ENCODE data around the gene RNF34.

RNF34 gene

DNA sequence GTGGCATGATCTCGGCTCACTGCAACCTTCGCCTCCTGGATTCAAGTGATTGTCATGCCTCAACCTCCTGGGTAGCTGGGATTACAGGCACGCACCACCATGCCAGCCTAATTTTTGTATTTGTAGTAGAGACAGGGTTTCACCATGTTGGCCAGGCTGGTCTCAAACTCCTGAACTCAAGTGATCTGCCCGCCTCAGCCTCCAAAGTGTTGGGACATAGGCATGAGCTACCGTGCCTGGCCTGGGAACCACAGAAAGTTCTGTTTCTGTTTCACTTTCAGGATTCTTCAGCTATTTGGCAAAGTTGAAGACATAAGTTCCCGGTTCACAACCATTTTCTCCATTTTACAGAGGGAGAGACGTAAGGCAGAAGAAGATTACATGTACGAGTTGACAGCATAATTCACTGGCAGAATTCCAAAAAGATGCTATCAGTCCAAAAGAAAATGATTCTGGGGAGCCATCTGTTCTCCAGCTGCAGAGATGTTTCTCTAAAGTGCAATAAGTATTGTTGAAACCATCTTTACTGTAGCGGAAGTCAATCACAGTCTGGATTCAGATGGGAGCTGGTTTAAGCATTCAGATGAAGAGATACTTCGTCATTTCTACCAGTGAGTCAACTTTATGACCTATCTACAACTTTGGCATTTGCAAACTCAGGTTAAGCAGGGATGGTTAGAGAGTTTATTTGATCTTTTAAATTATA lies 8.1 kb upstream of the RNF34 start:
- peak; percentile 4 for DNase-seq

DNA sequence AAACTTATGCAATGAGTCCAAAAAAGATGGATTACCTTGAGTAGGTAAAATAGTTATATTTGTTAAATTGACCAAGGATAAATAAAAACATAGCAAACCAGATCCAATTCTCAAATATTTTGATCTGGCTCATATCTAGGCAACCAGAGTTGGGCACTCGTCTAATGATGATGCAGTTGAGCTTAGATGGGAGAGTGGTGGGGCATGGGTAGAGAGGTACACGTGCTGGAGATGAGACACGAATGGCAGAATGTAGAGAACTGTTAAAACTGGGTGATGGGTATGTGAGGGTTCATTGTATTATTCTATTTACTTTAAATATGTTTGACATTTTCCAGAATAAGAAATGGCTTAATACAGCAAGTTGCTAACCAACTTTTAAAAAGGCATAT lies 7.6 kb upstream of the RNF34 start:
- DNase-seq: no peak

DNA sequence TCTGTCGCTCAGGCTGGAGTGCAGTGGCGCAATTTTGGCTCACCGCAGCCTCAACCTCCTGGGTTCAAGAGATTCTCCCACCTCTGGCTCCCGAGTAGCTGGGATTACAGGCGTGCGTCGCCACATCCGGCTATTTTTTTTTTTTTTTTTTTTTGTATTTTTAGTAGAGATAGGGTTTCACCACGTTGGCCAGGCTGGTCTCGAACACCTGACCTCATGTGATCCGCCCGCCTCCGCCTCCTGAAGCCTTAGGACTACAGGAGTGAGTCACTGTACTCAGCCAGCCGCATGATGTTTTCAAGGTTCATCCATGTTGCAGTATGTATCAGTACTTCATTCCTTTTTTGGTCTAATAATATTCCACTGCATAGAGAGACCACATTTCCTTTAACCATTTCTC lies 2.4 kb upstream of the RNF34 start:
- no peak for DNase-seq

DNA sequence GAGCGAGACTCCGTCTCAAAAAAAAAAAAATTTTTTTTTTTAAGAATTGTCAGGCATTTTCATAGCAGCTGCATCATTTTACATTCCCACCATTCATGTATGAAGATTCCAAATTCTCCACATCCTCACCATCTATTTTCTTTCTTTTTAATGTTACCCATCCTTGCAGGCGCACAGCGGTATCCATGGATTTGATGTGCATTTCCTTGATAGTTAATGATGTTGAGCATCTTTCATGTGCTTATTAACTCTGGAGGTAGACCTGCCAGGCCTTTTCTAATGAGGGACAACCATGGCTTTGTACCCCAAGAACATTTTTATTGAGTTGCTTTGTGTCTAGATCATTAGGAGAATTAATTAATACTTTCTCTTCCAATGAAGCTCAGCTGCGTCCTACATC lies 1.6 kb upstream of the RNF34 start:
- DNase-seq: no peak

DNA sequence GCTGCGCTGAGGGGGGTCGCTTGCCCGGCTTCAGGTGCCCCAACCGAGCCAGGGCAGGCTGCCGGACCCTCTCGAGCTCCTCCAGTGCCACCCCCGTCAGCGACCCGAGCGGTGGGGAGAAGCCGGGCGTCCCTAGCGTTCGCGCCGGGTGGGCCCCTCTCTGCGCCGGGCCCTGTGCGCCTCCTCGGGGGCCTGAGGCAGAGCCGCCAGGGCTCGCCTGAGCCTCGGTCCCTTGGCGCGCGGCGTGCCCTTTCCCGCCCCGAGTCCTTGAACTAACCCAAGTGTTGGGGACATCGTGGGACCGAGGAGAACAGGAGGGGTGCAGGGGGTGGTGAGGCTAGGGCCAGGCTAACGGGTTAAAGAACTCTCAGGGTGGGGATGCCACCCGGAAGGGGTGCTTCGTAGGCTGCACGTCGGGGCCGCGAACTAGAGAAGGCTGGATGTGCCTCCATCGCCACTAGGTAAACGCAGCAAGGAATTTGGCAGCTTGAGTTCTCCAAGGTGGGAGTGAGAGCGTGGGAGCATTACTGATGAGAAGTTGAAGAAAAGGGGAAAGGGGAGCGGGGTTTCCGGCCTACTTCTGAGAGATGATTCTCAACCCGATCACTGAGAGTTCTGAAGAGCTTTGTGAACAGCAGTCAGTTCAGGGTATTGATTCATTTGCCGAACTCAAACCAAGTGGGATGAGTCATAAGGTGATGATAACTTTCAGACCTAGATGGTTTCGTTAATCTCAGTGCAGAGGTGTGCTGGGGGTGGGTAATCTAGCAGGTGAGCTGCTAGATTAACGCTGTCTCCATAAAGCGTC lies 618 bp downstream of the RNF34 start:
- DNase-seq: peak; percentile 6

DNA sequence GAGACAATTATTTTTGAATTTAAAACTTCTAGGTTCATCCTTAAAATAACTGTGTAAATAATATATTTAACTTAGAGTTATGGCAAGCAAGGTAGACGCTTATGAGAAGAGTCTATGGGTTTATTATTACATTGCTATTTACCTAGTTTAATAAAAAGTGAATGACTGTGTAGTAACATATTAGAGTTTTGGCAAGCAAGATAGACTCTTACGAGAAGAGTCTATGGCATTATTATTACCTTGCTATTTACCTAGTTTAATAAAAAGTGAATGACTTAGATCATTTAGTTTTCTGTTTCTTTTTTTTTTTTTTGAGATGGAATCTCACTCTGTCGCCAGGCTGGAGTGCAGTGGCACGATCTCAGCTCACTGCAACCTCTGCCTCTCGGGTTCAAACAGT lies 3.8 kb downstream of the RNF34 start:
- DNase-seq: no peak

DNA sequence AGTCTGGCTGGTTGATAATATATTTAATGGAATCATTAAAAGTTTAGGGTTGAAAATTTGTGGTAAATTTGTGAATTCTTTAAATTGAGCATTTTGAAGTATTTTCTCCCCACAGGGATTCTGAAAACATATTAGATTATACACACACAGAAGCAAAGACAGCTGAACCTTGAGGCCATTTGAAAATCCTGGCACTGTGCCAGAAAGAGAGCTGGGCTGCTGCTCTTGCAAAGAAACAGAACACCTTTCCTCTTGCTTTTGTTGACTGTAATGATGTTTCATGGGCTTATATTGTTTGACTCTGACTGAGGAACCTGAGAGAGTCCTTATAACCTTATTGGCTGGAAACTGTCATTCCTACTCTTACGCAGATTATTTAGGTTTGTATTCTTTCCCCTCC lies 4.8 kb downstream of the RNF34 start:
- no peak for DNase-seq

DNA sequence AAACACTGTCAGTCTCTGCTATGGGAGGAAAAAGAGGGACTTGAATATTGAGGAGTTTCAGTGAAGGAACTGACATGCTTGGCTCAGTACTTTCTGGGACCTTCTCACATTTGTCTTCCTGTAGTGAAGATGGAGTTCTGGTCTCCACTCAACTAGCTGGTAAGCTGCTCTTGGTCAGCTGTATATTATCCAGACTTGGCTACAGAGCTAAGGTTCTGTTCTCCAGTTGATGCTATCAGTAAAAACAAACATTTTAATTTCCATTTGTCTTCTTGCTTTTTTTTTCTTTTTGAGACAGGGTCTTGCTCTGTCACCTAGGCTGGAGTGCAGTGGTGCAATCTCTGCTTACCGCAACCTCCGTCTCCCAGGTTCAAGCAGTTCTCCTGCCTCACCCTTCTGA lies 5.3 kb downstream of the RNF34 start:
- DNase-seq: no peak

DNA sequence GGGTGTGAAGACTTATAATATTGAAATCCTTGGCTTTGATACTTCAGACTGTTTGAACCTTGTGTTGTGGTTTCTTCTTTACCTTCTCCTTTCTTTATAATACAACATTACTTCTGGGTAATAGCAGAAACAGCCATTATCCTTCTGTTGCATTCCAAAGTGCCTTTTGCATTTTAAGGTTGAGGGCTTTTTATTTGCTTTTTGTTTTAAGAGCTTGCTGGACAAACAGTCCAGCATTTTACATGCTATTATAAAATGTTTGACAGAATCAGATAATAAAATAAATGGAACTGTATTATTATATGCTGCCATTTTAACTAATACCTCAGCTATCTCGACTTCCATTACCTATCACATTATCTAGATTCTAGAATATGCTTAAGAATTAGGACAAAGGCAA lies 14.0 kb downstream of the RNF34 start:
- no peak for DNase-seq

DNA sequence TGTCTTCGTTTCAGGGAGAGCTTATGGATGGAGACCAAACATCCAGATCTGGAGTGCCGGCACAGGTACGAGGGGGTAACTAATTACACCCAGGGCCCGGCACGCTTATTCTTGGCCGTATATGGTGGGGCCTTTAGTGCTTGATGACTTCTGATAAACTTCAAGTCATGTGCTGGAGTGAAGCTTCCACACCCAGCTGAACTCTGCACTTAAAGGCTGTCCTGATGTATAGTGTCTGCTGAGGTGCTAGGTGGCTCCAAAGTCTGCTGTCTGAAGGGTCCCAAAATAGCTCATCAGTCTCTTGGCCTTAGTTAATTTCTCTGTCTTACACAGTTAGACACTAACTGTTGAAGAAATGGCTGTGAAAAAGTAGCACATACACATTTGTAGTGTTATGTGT lies 17.9 kb downstream of the RNF34 start:
- DNase-seq: no peak

DNA sequence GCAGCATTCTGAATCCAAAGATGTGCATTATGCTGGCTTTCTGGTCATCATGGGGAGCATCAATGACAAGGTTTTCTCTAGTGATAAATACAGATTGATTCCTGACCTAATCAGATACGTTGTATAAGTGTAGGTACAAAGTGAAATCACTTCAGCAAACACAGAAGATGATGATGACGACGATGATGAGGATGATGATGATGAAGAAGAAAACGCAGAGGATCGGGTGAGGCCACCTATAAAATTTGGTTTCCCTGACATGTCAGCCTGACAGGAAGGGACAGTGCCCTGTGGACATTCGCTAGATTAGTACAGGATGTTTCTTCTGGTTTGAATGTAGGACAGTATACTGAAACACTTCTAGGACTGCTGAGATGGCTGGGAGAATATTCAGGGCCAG lies 20.2 kb downstream of the RNF34 start:
- DNase-seq: no peak

DNA sequence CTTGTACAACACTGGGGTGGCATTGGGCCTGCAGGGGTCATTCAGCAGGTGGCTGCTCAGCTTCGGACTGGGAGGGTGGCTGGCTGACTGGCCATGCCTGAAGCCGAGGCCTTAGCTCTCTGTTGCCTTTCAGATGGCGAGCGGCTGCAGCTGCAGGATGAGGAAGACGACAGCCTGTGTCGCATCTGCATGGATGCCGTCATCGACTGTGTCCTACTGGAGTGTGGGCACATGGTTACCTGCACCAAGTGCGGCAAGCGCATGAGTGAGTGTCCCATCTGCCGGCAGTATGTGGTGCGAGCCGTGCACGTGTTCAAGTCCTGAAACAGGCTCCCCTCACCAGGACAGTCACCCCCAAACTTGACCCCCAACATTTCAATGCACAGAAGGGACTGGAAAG lies 23.3 kb downstream of the RNF34 start:
- no peak for DNase-seq

DNA sequence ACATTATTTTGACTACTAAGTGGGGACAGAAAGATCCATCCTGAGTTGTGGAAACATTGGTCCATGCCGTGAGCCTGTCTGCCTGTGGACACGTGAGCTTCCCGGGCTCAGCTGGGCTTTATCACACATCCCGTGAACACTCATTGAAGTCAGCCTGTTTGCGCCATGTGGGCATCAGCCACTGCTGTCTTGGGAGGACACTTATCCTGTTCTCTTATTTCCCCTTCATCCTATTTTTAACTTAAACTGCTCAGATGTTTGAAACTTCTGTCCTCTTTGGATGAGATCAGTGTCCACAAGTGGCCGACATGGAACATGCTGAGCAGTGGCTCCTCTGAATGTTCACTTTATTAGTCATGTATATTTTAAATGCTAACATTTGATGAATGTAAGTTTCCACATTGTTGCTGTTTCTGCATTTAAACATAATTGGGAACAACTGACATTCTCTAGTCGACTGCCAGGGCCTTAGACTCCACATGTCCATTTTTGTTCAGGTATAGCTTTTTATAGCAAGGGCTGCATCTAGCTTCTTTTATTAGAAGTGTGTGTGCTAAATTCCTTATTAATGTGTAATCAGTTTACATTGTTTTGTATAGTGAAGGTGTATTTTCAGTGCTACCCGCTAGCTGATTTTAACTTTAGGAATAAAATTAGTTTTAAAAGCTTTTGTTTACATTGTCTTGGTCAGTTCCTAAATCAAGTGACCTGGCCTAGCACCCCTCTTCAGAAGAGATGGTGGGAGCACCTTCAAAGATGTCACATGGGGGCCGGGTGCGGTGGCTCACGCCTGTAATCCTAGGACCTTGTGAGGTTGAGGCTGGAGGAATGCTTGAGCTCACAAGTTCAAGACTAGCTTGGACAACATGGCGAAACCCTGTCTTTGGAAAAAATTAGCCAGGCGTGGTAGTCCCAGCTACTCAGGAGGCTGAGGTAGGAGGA lies 24.0 kb downstream of the RNF34 start:
- no peak for DNase-seq

DNA sequence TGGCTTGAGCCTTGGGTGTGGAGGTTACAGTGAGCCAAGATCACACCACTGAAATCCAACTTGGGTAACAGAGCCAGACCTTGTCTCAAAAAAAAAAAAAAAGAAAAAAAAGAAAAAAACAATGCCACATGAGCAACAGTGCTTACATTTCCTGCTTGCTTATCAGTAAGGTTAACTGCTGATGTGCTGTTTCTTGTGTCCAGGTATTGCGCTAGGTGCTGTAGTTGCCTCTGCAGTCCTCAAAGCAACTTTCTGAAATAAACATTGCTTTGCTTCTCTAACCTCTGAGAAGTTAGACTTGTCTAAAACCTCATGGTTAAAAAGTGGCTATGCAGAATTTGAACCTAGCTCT lies 24.7 kb downstream of the RNF34 start:
- DNase-seq: no peak

DNA sequence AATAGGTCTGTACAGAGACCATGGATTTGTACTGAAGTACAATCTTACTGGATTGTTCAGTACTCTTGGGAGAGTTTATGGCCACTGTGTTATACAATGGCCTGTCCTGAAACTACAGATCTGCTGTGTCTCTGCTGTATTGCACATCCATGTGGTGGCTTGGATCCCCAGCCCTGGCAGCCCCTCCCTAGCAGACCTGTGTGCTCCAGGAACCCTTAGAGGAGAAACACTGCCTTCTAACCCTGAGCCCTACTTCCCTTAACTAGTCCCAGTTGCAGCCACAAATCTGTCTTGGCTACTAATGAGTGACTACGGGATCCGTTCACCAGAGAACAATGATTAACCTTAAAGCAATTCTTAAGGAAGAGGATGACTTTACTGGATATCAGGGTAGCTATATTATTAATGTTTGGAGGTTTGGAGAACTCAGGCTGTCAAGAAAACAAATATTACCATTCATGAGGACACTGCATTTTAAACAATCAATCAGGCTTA lies 27.7 kb downstream of the RNF34 start:
- DNase-seq: no peak

DNA sequence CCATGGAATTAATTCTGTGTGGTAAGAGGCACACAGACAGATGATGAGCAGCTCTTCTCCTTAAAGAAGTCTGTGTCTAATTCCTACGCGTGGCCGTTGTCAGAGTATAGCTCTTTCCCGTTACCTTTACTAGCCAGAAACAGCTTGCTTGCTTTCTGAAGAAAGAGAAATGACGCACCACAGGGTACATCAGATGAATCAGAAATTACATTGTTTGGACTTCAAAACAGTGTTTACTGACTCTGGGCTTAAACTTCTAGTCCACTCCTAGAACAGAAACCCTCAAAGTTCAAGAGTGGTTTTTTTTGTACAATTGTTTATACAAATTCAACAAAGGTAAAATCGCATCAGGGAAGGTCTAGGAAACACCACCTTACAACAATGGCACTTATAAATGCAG lies 29.0 kb downstream of the RNF34 start:
- no peak for DNase-seq

DNA sequence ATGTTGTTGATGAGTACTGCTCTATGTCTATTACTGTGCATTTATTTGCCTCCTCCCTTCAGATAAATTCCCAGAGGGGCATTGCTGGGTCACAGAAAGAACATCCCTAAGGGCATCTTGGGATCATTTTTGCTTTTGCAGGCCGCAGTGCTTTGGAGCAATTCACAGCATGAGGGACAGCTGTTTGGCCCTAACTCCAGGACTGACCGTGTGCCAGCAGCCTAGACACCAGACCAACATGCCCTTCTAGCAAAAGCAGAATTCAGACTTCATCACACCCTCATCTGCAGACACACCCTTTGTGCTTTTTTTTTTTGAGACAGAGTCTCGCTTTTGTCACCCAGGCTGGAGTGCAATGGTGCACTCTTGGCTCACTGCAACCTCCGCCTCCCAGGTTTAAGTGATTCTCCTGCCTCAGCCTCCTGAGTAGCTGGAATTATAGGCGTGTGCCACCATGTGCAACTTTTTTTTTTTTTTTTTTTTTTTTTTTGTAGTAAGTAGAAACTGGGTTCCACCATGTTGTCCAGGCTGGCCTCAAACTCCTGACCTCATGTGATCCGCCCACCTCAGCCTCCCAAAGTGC lies 31.0 kb downstream of the RNF34 start:
- DNase-seq: no peak

DNA sequence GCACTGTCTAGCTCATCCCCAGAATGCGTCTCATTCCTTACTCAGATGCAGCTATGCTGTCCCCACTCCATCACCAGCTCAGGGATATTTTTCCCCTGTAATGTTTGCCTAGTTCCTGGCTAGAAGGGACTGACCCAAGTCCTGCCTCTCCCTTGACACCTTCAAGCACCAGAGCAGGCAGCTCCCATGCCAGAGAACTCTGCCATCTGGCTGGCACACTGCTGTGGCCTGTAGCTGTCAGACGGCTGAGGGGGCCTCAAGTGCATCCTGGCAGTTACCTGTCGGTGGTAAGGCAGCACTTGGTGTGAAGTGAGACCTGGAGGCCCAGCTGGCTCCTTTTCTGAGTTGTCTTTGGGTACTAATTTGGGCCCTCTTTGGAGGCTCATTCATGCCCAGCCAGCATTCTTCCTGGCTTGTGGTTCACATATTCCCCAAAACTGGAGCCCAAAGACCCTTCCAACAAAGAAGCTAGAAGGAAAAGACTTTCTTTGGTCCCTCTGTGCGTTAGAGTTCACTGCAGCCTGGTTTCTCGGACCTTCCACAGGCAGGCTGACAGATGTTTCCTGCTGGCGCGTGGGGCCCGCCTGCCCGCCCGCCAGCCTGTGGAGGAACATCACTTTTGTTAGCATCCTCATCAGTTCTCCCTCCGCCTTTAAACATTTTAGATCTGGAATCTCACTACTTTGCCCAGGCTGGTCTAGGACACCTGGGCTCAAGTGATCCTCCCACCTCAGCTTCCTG lies 33.0 kb downstream of the RNF34 start:
- DNase-seq: no peak

DNA sequence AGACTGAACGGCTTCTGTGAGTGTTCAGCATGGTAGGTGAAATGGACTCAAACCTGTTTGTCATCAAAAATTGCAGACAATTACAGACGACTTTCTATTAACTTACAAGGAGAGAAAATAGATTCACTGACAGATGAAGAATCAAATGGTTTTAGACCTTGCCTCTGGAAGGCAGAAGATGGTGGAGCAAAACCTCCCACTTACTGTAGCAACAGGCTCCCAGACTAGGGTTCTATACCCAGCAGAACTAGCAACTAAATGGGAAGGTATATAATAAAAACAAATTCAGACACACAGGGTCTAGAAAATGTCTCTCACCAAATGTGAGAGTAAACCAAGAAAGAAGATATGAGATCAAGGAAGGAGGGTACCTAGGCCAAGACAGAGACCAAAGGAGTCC lies 36.8 kb downstream of the RNF34 start:
- no peak for DNase-seq

DNA sequence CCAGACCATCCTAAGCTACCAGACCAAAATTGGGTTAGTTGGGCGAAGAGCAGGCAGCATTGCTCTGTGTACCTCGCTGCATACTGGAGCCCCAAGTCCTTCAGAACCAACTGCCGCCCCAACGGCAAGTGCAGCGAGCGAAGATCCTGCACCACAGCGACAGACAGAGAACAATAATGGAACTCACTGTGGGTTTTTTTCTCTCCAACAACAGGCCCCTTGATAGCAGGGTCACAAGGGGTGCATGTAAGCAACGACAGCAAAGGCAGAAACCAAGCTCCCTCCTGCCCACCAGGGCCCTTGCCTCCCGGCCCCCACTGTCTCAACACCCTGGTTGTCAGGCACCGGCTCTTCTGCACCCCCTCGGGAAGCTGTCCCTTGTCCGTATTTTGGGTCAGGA lies 39.0 kb downstream of the RNF34 start:
- no peak for DNase-seq

DNA sequence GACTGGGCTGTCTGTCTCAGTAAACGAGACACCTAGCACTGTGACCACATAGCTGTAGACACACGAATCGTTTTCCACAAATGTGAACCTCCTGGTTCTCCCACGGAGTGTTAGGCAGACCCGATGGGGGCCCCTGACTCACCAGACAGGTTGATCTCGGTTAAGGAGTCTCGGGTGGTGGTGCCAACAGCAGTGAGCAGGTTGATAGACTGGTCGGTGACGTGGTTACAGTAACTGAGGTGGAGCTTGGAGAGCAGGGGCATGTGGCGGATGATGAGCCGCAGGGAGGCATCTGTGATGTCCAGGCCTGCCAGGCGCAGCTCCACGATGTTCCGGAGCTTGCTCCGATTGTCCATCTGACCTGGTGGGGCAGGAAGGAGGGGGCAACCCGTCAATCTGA lies 39.8 kb downstream of the RNF34 start:
- no peak for DNase-seq

DNA sequence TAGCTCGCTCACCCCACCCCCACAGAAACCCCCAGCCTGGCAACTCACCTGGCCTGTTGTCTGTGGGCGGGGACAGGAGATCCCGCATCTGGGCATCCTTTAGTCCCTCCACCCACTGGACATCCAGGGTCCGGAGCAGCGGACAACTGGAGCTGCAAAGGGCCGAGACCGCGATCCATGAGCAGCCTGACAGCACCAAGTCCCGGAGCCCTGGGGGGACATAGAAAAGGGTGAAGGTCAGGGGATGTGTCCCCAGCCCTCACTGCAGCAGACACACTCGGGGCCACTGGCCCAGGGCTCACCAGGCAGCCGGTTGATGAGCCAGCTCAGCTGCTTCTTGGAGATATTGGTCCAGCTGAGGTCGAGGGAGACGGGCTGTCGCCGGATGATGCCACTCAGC lies 40.9 kb downstream of the RNF34 start:
- DNase-seq: no peak
